Activated CD4-positive, alpha-beta T cell treated with anti-CD3 and anti-CD28 coated beads, Interleukin-2, amount 50 U/mL, for 16 hours (primary cell): ENCODE results near the gene RERE.

ENCODE experiments used
- DNase-seq: peaks from one replicate; pipeline ENCODE4 v3.0.0-alpha.2; 2020

RERE gene

DNA sequence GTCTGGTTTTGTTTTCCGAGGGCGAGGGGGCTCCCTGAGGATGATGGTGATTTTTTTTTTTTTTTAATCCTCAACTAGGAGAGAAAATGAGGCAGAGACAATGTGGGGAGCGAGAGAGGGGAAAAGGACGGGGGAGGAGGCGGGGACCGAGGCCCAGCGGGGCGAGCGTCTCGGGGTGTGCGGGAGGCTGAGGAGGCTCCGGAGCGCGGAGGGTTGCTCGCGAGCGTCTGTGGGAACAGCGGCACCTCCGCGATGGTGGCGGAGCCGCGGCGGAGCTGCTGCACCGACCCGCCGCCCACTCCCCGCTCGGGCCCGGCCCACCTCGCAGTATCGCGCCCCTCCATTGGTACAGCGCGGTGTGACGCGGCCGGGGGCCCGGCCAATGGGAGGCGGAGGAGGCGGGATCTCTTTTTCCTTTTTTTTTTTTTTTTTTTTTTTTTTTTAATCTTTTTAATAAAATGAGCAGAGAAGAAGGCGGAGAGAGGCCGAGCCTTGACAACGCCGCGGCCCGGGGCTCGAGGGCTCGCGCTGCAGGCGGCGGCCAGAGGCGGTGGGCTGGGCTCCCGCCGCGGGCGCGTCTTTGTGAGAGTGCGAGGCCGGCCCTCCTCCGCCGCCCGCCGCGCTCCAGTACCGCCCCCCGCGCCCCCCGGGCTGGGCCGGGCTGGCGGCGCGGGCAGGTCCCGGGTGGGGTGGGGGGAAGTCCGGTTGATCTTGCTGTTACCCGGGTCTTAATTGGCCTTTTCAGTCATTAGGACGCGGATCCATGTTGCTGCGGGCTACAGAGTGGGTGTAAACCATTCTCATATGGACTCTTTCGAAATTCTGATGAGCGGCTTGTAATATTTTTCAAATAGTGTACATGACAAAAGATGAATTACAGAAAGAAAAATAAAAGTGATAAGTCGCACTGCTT lies at the start of gene RERE:
RERE (minus strand) TSS at position 229 of the 913 bp plus-strand sequence.
- DNase-seq = peak; percentile 95

DNA sequence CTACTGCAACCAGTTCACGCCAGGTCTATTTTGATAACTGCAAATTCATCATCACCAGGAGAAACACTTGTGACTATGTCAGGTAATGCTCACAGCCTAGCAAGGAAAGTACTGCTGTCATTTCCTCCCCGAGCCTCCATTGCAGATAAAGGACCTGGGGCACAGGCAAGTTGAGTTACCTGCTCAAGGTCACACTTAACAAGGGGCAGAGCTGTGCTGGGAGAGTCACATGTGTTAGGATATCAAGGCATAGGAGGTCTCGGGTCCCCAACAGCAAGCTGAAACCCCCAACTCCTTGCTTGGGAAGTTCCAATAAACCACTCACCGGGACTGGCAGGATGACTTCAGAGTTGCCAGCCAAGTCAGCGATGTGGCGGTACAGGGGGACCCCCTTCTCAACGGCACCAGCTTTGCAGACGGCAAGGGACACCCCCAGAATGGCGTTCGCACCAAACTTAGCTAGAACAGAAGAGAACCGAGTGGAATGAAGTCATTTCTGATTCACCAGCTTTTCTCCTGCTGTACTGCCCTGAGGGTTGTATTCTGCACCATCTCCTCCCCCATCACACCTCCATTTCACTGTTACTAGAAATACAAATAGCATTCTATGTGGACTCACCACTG lies 49.5 kb upstream of the RERE start:
- no peak for DNase-seq

DNA sequence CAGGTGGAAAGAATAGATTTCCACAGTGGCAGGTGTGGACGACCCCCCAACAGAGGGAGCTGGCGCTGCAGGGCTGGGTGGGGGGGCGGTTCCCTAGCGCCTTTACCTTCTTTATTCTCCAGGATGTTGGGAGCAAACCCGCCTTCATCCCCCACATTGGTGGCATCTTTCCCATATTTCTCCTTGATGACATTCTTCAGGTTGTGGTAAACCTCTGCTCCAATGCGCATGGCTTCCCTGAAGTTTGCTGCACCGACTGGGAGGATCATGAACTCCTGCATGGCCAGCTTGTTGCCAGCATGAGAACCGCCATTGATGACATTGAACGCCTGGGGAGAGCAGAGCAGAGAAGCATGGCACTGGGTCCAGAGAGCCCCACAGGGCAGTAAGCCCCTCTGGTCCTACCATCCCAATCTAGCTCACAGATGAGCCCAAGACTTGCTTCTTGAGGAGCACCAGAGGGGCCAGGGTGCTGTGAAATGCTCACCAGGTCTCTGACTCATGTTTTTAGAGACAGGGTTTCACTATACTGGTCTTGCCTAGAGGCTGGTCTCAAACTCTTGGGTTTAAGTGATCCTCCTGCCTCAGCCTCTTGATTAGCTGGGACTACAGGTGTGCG lies 48.8 kb upstream of the RERE start:
- no peak for DNase-seq

DNA sequence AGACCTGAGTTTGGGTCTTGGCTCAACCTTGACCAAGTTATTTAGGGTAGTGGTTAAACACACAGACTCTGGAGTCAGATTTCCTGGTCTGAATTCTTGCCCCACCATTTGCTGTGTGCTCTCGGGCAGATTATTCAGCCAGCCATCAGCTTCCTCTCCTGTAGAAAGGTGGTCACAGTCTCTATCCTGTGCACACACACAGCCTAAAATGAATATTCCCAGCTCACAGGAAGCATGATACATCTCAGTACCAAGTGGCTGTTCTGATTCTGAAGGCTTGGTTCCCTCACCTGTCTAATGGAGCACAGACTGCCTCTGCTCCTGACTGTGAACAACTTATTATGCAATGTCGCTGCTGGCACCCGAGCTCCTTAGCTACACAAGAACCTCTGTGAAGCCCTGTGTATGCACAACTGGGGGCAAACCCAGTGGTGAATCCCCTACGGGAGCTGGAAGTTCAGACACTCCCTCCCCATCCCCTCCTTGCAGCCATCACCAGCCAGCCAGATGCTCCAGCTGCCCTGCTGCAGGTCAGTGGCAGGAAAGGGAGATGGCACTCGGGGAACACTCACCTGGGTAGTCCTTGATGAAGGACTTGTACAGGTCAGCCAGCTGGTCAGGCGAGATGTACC lies 47.4 kb upstream of the RERE start:
- DNase-seq = no peak

DNA sequence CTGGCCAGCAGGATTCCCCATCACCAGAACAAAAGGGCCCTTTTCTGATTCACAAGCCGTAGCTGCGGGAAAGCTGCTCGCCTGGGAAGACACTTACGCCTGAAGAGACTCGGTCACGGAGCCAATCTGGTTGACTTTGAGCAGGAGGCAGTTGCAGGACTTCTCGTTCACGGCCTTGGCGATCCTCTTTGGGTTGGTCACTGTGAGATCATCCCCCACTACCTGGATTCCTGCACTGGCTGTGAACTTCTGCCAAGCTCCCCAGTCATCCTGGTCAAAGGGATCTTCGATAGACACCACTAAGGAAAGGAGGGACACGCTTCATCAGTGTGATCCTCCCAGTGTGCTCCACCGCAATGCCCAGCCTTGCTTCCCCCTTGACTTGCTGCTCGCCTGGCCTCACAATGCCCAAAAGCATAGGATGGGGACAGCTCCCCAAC lies 46.4 kb upstream of the RERE start:
- DNase-seq = no peak

DNA sequence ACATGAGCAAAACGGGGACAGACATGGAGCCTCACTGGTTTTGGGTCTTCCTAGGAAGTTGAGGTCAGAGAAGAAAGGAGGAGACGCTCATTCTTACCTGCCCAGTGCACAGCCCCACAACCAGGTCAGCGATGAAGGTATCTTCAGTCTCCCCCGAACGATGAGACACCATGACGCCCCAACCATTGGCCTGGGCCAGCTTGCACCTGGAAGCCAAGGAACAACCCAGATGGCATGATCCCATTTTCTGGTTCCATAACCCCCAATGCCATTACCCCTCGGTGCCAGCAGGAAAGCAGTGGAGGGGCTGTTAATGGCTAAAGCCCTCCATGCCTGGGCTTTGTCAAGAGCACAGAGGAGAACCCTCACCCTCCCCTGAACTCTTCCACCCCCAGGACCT lies 45.7 kb upstream of the RERE start:
- no peak for DNase-seq

DNA sequence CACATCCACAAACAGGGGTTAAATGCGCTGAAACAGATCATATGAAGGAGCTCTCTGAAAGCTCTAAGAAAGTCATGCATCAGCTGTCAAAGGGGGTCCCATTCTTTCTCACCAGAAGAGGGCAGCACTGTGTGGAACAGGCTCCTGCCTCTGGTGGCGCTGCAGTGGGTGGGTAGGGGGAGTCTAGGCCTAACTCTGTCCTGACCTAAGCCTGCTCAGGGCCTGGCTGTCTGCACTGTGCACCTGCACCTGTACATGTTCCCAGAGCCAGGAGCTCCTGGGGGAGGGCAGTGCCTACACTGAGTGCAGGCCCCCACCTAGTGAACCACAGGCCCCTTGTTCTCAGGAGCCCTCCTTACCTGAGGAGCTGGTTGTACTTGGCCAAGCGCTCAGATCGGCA lies 45.1 kb upstream of the RERE start:
- DNase-seq = no peak

DNA sequence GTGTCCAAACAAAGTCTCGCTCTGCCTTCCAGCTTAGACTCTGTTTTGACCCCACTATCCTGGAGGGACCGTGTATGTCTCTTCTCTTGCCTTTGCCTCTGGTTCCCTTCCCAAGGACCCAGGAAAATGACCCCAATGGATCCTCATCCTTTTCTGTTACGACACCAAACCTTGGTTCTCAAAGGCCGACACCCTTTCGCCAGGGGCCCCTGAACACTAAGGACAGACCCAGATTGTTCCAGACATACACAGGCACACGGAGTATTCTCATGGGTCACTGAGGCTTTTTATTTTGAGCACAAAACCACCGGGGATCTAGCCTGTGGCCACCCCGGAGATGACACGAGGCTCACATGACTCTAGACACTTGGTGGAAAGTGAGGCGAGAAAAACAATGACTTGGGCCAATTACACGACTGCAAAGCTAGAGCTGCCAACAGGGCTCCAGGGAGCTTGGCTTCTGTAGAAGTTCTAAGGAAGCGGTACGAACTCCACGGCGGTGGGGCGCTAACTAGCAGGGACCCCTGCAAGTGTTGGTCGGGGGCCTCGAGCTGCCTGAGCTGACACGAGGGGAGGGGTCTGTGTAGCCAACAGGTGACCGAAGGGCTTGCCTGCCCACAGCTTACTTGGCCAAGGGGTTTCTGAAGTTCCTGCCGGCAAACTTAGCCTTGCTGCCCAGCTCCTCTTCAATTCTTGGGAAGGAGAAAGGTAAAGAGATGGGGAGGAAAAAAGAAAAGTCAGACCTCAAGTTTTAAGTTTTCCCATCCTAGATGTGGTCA lies 43.5 kb upstream of the RERE start:
- no peak for DNase-seq

DNA sequence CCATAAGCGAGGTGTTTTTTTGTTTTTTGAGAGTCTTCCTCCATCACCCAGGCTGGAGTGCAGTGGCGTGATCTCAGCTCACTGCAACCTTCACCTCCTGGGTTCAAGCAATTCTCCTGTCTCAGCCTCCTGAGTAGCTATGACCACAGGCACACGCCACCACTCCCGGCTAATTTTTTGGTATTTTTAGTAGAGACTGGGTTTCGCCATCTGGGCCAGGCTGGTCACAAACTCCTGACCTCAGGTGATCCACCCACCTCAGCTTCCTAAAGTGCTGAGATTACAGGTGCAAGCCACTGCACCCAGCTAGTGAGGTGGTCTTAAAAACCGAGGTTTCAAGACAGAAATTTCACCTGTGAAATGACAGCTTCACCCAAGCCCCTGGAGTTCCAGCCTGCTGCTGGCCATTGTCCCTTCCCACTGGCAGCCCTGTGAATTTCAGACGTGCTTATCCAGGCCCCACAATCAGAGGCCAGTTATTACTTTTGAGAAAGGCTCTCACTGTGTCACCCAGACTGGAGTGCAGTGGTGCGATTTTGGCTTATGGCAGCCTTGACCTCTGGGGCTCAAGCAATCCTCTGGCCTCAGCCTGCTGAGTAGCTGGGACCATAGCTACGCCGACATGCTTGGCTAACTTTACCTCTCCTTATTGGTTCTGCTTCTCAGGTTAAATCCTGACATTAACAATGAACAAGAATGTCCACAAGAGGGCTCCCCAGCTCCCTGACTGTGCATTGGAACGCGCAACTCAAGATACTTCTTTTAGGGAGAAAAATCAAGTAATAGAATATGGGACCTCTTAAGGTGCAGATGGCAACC lies 41.7 kb upstream of the RERE start:
- DNase-seq = peak; percentile 65

DNA sequence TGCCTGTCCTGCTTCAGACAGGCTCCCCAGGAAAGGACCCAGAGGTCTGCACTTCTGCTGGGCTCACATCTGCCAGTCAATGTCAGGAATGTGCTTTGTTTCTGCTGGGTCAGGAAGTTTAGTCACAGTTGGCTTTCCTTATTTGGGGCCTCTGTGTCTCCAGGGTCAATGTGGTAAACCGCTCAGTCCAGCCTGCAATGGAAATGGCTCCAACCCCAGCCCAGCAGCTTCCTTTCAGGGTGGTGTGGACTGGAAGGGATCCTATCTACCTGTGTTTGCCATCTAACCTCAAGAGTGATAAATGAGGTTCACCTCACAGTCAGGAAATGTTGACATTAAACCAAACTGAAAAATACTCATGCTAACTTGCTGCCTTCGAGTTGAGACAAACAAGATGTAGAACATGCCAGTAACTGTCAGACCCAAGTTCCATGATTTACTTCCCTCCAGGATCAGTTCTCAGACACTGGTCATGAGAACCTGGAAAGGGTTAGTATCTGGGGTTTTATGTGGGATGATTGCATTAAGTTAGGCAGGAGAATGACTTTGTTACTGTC lies 40.8 kb upstream of the RERE start:
- peak; percentile 61 for DNase-seq

DNA sequence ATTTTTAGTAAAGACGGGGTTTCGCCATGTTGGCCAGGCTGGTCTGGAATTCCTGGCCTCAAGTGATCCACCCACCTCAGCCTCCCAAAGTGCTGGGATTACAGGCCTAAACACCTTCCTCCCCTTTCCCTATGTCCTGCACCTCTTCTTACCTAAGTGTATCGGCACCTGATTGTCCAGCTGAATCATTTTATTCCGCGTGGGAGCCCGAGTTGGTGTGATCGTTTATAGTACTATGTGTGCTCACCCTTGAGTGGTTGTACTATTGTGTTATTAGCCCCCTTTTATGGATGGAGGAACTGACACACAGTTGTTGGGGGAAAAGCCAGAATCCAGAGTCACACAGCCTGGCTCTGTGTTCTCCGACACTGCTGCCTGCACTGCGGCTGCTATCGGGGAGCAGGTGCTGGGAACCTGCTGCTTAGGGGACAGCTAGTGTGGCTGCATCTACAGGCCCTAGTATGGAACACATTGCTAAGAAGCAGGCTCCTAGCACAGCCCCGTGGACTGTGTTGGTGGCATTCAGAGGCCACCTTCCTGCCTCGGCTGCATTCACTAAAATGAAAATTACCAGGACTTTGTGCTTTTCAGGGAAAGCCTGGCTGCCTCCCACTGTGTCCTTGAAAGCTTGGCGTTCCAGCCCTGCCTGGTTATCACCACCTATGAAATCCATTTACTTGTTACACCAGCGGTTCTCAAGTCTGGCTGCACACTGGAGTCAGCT lies 39.4 kb upstream of the RERE start:
- no peak for DNase-seq

DNA sequence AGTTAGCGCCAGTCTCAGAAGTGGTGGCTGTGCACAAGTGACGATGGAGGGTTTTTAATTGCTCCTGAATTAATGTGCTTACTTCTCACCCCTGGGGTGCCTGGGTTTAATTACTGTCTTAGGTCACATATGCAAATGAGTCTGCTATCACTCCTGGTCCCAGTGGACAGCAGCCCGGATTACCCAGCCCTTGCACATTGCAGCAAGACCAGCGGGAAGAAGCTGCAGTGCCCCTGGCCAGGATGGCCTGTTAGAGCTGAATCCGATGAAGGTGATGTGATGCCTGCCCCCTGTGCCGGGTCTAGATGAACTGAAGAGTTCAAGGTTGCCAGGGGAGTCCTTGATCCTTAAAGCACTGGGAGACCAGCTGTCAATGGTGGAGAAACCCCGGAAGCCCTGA lies 36.8 kb upstream of the RERE start:
- no peak for DNase-seq

DNA sequence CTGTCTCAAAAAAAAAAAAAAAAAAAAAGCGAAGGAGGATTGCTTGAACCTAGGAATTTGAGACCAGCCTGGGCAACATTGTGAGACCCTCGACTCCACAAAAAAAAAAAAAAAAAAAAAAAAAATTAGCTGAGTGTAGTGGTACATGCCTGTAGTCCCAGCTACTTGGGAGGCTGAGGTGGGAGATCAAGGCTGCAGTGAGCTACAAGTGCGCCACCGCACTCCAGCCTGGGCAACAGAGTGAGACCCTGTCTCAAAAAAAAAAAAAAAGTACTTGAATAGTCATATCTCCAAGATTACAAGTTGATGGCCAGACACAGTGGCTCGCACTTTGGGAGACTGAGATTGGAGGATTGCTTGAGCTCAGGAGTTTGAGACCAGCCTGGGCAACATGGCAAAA lies 33.6 kb upstream of the RERE start:
- no peak for DNase-seq

DNA sequence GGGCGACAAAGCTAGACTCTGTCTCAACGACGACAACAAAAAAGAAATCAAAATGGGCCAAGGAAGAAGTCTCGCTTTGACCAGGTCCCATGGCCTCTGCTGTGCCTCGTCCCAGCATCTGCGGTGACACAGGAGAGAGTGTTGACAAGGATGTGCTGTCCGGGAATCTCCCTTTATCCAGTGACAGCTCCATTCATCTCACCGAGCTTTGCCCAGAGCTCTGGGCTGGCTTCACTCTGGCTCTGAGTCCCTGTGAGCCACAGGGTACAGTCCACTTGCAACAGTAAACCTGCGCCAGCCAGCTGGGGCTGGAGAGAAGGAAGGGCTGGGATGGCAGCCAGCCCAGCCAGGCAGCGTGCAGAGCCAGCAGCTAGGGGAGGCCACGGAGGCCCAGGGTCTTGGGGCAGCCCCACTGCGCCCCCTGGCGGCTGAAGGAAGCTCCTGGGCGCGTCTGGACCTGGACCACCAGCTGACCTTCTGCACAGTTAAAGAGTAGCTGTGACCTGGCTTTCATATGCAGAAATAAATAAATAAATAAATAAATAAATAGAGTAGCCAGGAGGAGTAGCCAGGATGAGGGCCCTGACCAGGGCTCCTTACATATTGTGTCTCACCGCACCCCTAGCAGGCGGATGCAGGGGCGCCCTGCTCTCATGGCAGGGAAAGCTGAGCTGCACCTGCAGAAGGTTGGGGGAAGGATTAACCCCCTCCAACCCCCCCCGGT lies 31.4 kb upstream of the RERE start:
- DNase-seq = peak; percentile 74

DNA sequence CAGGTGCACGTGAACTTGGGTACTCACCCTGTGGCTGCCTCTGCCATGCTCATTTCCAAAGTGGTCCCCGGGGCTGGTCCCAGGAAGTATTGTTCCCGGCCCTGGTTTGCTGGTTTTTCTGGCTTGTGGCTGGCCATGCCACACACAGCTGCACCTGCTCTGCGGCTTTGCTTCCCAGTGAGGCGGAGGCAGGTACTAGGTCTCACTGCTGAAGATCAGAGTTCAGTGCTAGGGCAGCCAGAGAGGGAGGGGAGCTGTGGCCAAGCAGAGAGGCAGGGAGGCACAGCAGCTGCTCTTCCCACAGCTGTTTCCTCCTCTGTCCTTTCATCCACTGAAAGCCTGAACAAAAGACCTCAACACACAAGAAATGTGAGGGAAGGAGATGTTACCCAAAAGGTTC lies 30.6 kb upstream of the RERE start:
- no peak for DNase-seq

DNA sequence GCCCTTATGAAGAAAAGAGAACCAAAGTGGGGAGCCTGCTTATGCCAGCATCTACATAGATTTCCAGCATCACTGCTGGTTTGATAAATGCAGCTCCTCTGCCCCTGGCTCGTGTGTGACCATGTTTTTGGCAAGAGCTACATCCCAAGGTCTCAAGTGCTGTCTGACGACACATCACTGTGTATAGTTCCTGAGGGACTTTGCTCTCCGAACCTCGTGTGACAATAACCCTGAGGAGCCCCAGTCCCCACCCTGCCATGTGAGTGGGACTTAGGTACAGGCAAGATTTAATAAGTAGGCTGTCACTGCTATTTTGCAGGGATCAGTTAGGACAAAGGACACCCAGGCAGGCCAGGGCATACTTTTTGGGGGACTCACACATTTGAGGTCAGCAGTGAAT lies 28.8 kb upstream of the RERE start:
- no peak for DNase-seq

DNA sequence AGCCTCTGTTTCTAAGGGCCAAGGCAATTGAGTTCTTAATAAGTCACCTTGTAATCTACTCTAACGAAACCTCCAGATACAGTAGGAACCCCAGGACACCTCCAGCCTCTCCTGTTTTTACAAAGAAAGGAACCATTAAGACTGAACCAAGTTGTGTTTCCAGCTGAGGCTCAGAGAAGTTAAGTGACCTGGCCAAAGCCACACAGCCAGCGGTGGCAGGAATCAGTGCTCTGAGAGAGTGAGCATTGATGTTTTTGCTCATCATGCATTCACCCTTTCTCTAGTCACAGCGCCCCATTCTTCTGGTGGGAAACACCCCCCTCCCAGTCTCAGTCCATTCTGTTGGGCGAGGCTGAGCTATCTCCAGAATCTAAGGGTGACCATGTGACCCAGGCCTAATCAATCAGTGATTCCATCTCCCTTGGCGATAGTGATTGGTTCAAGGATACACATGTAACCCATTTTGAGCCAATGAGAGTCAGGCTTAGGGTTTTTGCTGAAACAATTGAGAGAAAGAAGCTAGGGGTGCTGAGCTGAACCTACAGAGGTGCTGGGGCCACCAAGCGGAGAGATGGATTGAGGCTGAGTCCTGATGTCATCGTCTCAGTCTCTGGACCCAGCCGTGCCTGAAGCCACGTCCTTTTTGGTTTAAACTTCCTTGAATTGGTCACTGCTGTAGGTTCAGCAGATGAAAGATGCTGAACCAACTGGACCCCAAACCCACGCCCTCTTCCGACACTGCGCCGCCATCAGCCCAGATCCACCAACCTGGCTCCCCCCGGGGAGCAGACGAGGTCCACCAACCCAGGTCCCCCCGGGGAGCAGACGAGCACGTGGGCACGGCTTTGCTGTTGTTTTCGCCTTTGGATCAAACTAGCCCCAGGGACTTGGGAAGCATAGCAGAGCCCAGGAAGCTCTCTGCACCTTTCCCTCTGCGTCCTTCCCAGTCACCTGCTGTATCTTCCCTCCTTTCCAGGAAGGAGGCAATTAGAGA lies 28.0 kb upstream of the RERE start:
- no peak for DNase-seq

DNA sequence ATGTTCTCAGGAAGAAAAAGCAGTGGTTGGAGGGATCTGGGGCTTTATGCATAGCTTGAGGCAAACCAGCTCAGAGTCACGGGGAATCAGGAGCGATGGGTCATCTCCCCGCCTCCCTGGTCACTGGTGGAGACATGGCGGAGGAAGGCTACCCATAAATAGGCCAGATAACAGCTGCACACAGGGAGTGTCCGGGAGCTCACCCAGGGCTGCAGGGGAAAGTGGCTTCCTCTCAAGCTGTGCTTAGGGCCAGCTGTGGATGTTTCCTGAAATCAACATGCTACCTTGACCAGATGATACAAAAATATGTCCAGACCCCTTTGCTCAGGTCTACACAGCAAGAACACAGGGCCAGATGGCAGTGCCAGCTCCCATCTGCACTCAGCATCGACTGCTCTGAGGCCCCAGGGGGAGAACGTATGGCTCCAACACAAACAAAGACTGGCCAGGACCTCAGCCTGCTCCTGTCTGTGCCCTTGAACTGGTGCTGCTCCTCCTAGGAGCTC lies 27.1 kb upstream of the RERE start:
- no peak for DNase-seq

DNA sequence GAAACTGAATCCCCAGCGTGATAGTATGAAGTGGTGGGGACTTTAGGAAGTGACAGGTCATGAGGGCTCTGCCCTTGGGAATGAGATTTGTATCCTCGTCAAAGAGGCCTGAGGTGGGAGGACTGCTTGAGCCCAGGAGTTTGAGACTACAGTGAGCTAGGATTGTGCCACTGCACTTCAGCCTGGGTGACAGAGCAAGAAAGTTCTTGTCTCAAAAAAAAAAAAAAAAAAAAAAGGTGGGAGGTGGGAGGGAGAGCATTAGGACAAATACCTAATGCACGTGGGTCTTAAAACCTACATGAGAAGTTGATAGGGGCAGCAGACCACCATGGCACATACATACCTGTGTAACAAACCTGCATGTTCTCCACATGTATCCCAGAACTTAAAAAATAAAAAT lies 24.0 kb upstream of the RERE start:
- DNase-seq = no peak
